DMS 273 treated with DMSO at 0.1 percent for 48 hours (cell line): ENCODE results near the gene RAB11FIP5.
A peak's percentile ranks its signal among the peaks of the same experiment; 100 is the strongest.

Experiments
- DNase-seq: peaks from one replicate; lab custom pipeline; 2025; lab: John Stamatoyannopoulos, UW

The RAB11FIP5 gene

GRCh38 chr2:73084971-73085370, 27.8 kb downstream of the RAB11FIP5 start:
- no peak for DNase-seq

GRCh38 chr2:73083886-73084800, 28.6 kb downstream of the RAB11FIP5 start:
- no peak for DNase-seq

GRCh38 chr2:73082523-73083410, 30.0 kb downstream of the RAB11FIP5 start:
- no peak for DNase-seq

- DNase-seq = no peak
Observed at GRCh38 chr2:73081181-73081671, 31.5 kb downstream of the RAB11FIP5 start.

GRCh38 chr2:73080321-73081131, 32.2 kb downstream of the RAB11FIP5 start:
- no peak for DNase-seq

- DNase-seq = no peak
Observed at GRCh38 chr2:73079636-73080035, 33.1 kb downstream of the RAB11FIP5 start.

- no peak for DNase-seq
Observed at GRCh38 chr2:73078457-73079411, 34.0 kb downstream of the RAB11FIP5 start.

- no peak for DNase-seq
Observed at GRCh38 chr2:73077424-73077795, 35.3 kb downstream of the RAB11FIP5 start.

- DNase-seq = no peak
Observed at GRCh38 chr2:73076701-73077423, 35.9 kb downstream of the RAB11FIP5 start.

- no peak for DNase-seq
Observed at GRCh38 chr2:73075477-73076373, 37.0 kb downstream of the RAB11FIP5 start.

- no peak for DNase-seq
Observed at GRCh38 chr2:73074110-73075069, 38.4 kb downstream of the RAB11FIP5 start.

- DNase-seq = no peak
Observed at GRCh38 chr2:73072416-73072815, 40.3 kb downstream of the RAB11FIP5 start.

GRCh38 chr2:73072129-73072395, 40.7 kb downstream of the RAB11FIP5 start:
- DNase-seq = no peak

GRCh38 chr2:73071360-73072128, 41.2 kb downstream of the RAB11FIP5 start, which contains the start of gene SFXN5:
TSS of gene SFXN5 (minus strand) at chr2:73071712. CDS start at chr2:73071705, 7 bp downstream.
- peak; percentile 91 for DNase-seq

GRCh38 chr2:73070643-73071359, 41.9 kb downstream of the RAB11FIP5 start:
- DNase-seq = no peak

- no peak for DNase-seq
Observed at GRCh38 chr2:73069855-73070642, 42.7 kb downstream of the RAB11FIP5 start.
